ENCODE results near the gene ZMIZ1.

ZMIZ1 gene

DNA sequence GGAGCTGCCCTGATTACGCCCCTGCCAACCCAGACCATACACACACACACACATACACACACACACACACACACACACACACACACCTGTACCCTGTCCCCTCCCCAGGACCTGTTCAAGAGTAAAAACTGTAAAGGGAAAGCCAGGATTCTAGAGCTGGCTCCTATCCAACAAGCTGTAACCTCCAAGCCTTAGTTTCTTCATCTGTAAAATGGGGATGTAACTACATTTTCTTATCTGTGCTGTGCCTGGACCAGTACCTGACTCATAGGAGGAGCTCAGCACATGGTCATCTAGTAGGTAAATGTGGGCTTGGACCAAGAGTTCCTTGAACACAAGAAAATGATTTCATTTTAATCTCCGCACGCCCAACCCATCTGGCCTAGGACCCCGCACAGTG is 128.8 kb downstream of the ZMIZ1 start:
- in situ Hi-C loops (cut with HindIII; ENCODE audit: low sequenced_read_pairs), result no loop called here

DNA sequence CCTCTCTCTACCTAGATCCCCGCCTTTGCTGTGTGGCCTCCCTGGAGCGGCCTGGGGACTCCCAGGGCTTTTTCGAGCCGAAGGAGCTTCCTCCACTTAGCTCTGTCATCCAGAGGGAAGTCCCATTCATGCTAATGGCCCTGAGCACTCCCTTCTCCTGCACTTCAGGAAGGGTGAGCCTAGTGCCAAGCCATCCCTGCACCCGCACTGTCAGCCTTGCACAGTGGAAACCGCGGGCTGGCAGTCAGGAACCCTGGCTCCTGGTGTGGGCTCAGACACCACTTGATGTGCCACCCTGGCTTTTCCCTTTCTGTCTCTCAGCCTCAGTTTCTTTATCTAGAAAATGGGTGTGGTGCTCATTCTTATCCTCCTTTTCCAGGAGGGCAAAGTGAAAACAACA is 131.6 kb downstream of the ZMIZ1 start:
- in situ Hi-C loops (cut with HindIII; ENCODE audit: low sequenced_read_pairs), result no loop called here

GRCh38 chr10:79201706-79202105 is 132.9 kb downstream of the ZMIZ1 start:
- in situ Hi-C loops (cut with HindIII; ENCODE audit: low sequenced_read_pairs), result no loop called here

- in situ Hi-C loops (cut with HindIII; ENCODE audit: low sequenced_read_pairs), result no loop called here
These were observed 133.6 kb downstream of the ZMIZ1 start for GRCh38 chr10:79202188-79203013.

DNA sequence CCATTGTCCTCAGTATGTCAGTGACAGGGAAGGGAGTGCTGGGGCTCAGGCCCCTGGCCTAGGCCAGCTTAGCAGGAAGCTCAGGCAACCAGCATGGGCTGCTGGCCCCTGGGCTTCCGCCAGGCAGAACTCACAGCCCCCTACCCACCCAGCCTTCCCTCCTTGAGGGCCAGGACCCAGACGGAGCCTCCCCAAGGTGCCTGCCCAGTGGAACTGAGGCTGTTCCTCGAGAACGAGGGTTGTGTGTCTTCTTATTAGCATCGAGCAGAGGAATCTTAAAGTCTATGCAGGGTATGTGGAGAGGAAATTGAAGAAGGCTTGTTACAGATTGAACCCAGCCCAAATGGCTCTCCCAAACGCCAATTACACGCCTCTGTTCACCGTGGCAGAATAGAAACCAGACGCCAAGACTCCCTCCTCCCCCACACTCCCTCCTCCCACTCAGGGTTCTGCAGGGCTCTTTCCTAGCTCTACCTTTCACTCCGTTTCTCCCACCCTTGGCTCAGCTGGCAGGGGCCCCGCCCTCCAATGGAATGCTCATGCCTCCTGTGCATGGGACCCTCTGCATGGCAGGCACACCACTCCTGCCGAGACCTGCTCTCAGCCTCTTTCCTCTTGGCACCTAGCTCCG is 134.4 kb downstream of the ZMIZ1 start:
- in situ Hi-C loops (cut with HindIII; ENCODE audit: low sequenced_read_pairs), result no loop called here

- in situ Hi-C loops (cut with HindIII; ENCODE audit: low sequenced_read_pairs), result no loop called here
These were observed 135.1 kb downstream of the ZMIZ1 start for GRCh38 chr10:79203833-79204232.

DNA sequence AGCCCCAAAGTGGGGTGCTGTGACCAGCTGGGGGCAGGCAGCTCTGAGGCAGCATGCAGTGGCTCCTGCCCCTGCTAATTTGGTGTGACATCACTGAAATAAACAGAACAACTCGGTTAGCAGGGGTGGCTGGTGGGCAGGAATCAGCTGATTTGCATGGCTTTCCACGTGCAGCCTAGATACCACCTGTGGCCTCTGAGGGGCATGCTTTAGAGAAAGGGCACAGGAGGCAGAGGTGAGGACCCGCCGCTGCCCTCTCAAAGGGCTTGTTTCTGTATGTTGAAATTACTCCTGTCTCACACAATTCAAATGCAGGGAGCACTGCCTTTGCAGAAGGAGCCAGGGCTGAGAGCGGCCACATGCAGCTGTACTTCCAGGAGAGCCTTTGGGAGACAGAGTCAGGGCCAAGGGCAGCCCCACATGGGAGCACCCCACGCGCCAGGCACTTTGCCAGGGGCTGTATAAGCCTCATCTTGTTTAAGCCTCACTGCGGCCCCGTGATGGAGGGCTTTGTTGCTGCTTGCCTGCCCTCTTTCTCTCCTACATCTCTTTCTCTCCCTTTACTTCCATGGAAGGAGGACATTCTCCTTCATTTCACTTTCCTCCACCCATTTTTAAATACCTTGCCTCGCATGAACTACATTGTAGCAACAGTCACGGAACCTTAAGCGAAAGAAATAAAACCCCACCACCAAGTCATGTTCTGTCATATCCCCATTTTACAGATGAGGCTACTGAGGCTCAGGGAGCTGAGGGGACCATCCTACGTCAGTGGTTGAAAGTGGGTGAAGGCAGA is 137.7 kb downstream of the ZMIZ1 start:
- in situ Hi-C loops (cut with HindIII; ENCODE audit: low sequenced_read_pairs), result no loop called here

DNA sequence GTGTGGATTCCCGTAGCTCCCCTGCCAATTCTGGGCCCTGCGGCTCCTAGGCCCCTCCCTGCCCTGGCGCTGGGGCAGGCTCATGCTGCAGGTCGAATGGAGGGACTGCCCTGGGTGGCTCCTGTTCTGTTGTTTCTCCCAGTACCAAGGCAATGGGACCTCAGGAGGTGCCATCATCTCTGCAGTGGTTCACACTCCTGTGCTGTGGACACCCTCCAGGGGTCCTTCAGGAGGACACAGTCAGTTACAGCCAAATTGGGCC is 138.3 kb downstream of the ZMIZ1 start:
- in situ Hi-C loops (cut with HindIII; ENCODE audit: low sequenced_read_pairs), result no loop called here

- in situ Hi-C loops (cut with HindIII; ENCODE audit: low sequenced_read_pairs), result no loop called here
These were observed 139.0 kb downstream of the ZMIZ1 start for GRCh38 chr10:79207726-79208125.

- in situ Hi-C loops (cut with HindIII; ENCODE audit: low sequenced_read_pairs), result no loop called here
These were observed 139.7 kb downstream of the ZMIZ1 start for GRCh38 chr10:79208251-79208983.

DNA sequence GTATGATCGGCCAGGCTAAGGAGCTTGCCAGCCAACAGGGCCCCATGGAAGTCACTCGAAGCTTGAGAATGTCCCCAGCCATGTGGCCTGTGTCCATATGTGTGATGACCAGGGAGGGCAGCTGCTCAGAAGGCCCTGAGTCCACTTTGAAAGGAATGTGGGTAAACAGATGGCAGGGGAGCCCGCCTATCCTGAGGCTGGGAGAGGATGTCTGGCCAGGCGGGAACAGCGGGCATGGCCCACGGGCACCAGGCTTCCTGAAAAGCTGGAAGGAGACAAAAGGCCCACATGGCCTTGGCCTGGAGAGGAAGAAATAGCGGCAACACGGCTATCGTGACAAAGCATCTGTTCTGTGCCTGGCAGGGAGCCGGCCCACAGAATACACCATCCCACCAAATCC is 140.6 kb downstream of the ZMIZ1 start:
- in situ Hi-C loops (cut with HindIII; ENCODE audit: low sequenced_read_pairs), result no loop called here

GRCh38 chr10:79209831-79210230 is 141.1 kb downstream of the ZMIZ1 start:
- in situ Hi-C loops (cut with HindIII; ENCODE audit: low sequenced_read_pairs), result no loop called here

GRCh38 chr10:79210672-79211071 is 141.9 kb downstream of the ZMIZ1 start:
- in situ Hi-C loops (cut with HindIII; ENCODE audit: low sequenced_read_pairs), result no loop called here

GRCh38 chr10:79211616-79212015 is 142.8 kb downstream of the ZMIZ1 start:
- in situ Hi-C loops (cut with HindIII; ENCODE audit: low sequenced_read_pairs), result no loop called here

DNA sequence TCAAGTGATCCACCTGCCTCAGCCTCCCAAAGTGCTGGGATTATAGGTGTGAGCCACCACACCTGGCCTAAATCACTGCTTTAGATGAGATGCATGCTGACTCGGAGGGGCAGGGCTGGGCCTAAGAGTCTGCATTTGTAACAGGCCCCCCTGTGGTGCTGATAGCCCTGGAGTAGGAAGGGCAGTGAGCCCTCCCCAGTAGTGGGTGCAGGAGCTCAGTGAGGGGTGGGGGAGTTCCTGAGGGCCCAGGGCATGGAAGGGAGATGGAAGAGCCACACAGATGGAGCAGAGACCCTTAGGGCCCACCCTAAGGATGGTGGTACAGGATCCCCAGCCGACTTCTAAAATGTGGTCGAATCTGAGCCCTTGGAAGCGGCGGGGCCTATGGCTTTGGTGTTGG is 146.8 kb downstream of the ZMIZ1 start:
- in situ Hi-C loops (cut with HindIII; ENCODE audit: low sequenced_read_pairs), result loop anchor here (5.0 kb wide), 1 partner anchor 93 kb away; no protein-coding TSS in a partner anchor

- in situ Hi-C loops (cut with HindIII; ENCODE audit: low sequenced_read_pairs), result loop anchor here (5.0 kb wide), 1 partner anchor 97 kb away; no protein-coding TSS in a partner anchor
These were observed 150.7 kb downstream of the ZMIZ1 start for GRCh38 chr10:79219322-79219957.

GRCh38 chr10:79220307-79220706 is 151.5 kb downstream of the ZMIZ1 start:
- in situ Hi-C loops (cut with HindIII; ENCODE audit: low sequenced_read_pairs), result no loop called here

- in situ Hi-C loops (cut with HindIII; ENCODE audit: low sequenced_read_pairs), result no loop called here
These were observed 152.6 kb downstream of the ZMIZ1 start for GRCh38 chr10:79221110-79222051.

DNA sequence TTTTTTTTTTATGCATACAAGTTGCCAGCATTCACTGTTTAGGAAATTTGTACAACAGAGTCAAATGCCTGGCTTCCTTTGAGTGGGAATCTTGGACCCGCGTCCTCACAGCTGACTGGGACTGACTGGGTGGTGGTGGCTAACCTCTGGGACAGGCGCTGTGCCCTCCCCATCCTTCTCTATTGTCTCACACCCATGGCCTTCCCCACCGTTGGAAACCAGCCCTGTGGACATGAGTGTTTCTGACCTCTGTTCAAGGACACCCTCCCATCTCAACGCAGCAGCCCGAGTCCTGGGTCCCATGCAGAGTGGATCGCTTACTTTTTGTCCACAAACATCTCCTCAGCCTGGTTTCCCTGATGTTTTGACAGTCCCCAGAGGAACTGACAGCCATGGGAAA is 153.4 kb downstream of the ZMIZ1 start:
- in situ Hi-C loops (cut with HindIII; ENCODE audit: low sequenced_read_pairs), result no loop called here

Data from endothelial cell of hepatic sinusoid (primary cell).